ENCODE measurements around the gene PLD5. TPM values are rescaled to one million over a fixed set of nuclear protein-coding genes. Genes with fewer than 3 reads are reported as not detected.

The PLD5 gene
- polyA plus RNA-seq, 1 of the 3 experiments (the other 2 are of a cell fraction), result 0.08 TPM

- WGBS (ENCODE audit: low lambda C conversion rate), result 41% methylated on average over 2 of the region's 2 CpGs
- Histone ChIP-seq H3K4me1 (ENCODE audit: control insufficient read depth in 1 of 2, insufficient read depth in 2 of 2, low read depth in 1 of 2, low read length in 1 of 2) (0 out of 4 replicates have a peak, but pooled peaks cover 0 to 2% of the 10 kb centered on the region in 2 experiments), H3K79me2 (ENCODE audit: insufficient read depth) (no peaks in the 10 kb centered on the region), H3K27ac (ENCODE audit: low read depth in 2 of 2, low read length in 1 of 2) (no peak overlapping the region), H3K36me3 (replicated peaks in 1 of 2; ENCODE audit: control insufficient read depth in 1 of 2, insufficient read depth in 2 of 2, low read length in 1 of 2) (no peaks in the 10 kb centered on the region), H3K9me3 (no peaks in the 10 kb centered on the region), H3K9ac (no peak overlapping the region), H3F3A (replicated peaks; ENCODE audit: insufficient read depth) (no peaks in the 10 kb centered on the region), H2AFZ (ENCODE audit: low read depth) (no peak overlapping the region), H4K20me1 (ENCODE audit: insufficient read depth) (no peaks in the 10 kb centered on the region), H3K4me3 (ENCODE audit: low read depth in 2 of 2, low read length in 1 of 2) (no peak overlapping the region), H3K9me2 (no peaks in the 10 kb centered on the region), H3K27me3 (ENCODE audit: insufficient read depth) (no peaks in the 10 kb centered on the region), H3K4me2 (no peak overlapping the region)
- CTCF ChIA-PET, result no interaction called here
- TF ChIP-seq SIN3A (IDR thresholded peaks at IDR 0.05; ENCODE audit: borderline replicate concordance, low read depth, low read length) (no peak), EZH2phosphoT487 (IDR thresholded peaks at IDR 0.05; ENCODE audit: borderline replicate concordance, low read depth) (no peak), TAF1 (IDR thresholded peaks at IDR 0.05; ENCODE audit: borderline replicate concordance, low read depth, low read length) (no peak), GABPA (IDR thresholded peaks at IDR 0.05; ENCODE audit: low read depth) (no peak), FOXM1 (IDR thresholded peaks at IDR 0.05; ENCODE audit: low read depth) (no peak), POLR2AphosphoS5 (IDR thresholded peaks at IDR 0.05; ENCODE audit: low read depth, low read length) (no peak), YY1 (IDR thresholded peaks at IDR 0.05; ENCODE audit: low read depth) (no peak)
- TF ChIP-seq, protein P1, sequence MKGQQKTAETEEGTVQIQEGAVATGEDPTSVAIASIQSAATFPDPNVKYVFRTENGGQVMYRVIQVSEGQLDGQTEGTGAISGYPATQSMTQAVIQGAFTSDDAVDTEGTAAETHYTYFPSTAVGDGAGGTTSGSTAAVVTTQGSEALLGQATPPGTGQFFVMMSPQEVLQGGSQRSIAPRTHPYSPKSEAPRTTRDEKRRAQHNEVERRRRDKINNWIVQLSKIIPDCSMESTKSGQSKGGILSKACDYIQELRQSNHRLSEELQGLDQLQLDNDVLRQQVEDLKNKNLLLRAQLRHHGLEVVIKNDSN (IDR thresholded peaks at IDR 0.05; ENCODE audit: borderline replicate concordance, low read depth), result no peak
- TF ChIP-seq, protein P2, sequence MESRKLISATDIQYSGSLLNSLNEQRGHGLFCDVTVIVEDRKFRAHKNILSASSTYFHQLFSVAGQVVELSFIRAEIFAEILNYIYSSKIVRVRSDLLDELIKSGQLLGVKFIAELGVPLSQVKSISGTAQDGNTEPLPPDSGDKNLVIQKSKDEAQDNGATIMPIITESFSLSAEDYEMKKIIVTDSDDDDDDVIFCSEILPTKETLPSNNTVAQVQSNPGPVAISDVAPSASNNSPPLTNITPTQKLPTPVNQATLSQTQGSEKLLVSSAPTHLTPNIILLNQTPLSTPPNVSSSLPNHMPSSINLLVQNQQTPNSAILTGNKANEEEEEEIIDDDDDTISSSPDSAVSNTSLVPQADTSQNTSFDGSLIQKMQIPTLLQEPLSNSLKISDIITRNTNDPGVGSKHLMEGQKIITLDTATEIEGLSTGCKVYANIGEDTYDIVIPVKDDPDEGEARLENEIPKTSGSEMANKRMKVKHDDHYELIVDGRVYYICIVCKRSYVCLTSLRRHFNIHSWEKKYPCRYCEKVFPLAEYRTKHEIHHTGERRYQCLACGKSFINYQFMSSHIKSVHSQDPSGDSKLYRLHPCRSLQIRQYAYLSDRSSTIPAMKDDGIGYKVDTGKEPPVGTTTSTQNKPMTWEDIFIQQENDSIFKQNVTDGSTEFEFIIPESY (IDR thresholded peaks at IDR 0.05; ENCODE audit: borderline replicate concordance, low read depth), result no peak
- no peak for DNase-seq
- POLR2A ChIA-PET, result no interaction called here
Measured at GRCh38 chr1:242120432-242120831, 404.1 kb downstream of the PLD5 start.

GRCh38 chr1:242100921-242101320 lies 423.6 kb downstream of the PLD5 start:
- no peaks in the 10 kb centered on the region for H4K20me1 ChIP-seq (ENCODE audit: insufficient read depth)
- POLR2A ChIA-PET, result no interaction called here
- WGBS (ENCODE audit: low lambda C conversion rate), result 25% methylated on average over 4 of the region's 4 CpGs
- no peak for TF ChIP-seq EZH2phosphoT487 (IDR thresholded peaks at IDR 0.05; ENCODE audit: borderline replicate concordance, low read depth)
- TF ChIP-seq, protein P2 (IDR thresholded peaks at IDR 0.05; ENCODE audit: borderline replicate concordance, low read depth), result no peak
- TF ChIP-seq YY1 (IDR thresholded peaks at IDR 0.05; ENCODE audit: low read depth), result no peak
- TF ChIP-seq FOSL2 (IDR thresholded peaks at IDR 0.05; ENCODE audit: borderline replicate concordance, low read depth), result no peak
- TF ChIP-seq NRF1 (IDR thresholded peaks at IDR 0.05; ENCODE audit: low read depth, low read length), result no peak
- TF ChIP-seq, protein P3, sequence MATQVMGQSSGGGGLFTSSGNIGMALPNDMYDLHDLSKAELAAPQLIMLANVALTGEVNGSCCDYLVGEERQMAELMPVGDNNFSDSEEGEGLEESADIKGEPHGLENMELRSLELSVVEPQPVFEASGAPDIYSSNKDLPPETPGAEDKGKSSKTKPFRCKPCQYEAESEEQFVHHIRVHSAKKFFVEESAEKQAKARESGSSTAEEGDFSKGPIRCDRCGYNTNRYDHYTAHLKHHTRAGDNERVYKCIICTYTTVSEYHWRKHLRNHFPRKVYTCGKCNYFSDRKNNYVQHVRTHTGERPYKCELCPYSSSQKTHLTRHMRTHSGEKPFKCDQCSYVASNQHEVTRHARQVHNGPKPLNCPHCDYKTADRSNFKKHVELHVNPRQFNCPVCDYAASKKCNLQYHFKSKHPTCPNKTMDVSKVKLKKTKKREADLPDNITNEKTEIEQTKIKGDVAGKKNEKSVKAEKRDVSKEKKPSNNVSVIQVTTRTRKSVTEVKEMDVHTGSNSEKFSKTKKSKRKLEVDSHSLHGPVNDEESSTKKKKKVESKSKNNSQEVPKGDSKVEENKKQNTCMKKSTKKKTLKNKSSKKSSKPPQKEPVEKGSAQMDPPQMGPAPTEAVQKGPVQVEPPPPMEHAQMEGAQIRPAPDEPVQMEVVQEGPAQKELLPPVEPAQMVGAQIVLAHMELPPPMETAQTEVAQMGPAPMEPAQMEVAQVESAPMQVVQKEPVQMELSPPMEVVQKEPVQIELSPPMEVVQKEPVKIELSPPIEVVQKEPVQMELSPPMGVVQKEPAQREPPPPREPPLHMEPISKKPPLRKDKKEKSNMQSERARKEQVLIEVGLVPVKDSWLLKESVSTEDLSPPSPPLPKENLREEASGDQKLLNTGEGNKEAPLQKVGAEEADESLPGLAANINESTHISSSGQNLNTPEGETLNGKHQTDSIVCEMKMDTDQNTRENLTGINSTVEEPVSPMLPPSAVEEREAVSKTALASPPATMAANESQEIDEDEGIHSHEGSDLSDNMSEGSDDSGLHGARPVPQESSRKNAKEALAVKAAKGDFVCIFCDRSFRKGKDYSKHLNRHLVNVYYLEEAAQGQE (IDR thresholded peaks at IDR 0.05; ENCODE audit: low read depth, low read length), result no peak
- TF ChIP-seq RCOR1 (IDR thresholded peaks at IDR 0.05; ENCODE audit: low read length), result no peak
- no peak for TF ChIP-seq IRF3 (IDR thresholded peaks at IDR 0.05; ENCODE audit: low read depth, low read length)
- no peak for TF ChIP-seq GABPA (IDR thresholded peaks at IDR 0.05; ENCODE audit: low read depth)
- no peak for TF ChIP-seq GATA2 (CRISPR knock-in tag; IDR thresholded peaks at IDR 0.05)
- no peak for TF ChIP-seq RXRA (IDR thresholded peaks at IDR 0.05; ENCODE audit: borderline replicate concordance, low read depth)

More at GRCh38 chr1:242100921-242101320, 423.6 kb downstream of the PLD5 start:
- Histone ChIP-seq H3F3A (replicated peaks; ENCODE audit: insufficient read depth) (no peaks in the 10 kb centered on the region), H3K4me2 (no peak overlapping the region), H3K4me3 (ENCODE audit: low read depth in 2 of 2, low read length in 1 of 2) (no peak overlapping the region), H3K9ac (no peak overlapping the region), H3K36me3 (replicated peaks in 1 of 2; ENCODE audit: control insufficient read depth in 1 of 2, insufficient read depth in 2 of 2, low read length in 1 of 2) (peaks cover 0 to 2% of the 10 kb centered on the region in 2 experiments), H3K27me3 (ENCODE audit: insufficient read depth) (no peaks in the 10 kb centered on the region), H3K9me3 (no peaks in the 10 kb centered on the region), H3K9me2 (no peaks in the 10 kb centered on the region), H3K79me2 (ENCODE audit: insufficient read depth) (no peaks in the 10 kb centered on the region), H2AFZ (ENCODE audit: low read depth) (no peak overlapping the region), H3K4me1 (ENCODE audit: control insufficient read depth in 1 of 2, insufficient read depth in 2 of 2, low read depth in 1 of 2, low read length in 1 of 2) (no peaks in the 10 kb centered on the region), H3K27ac (ENCODE audit: low read depth in 2 of 2, low read length in 1 of 2) (no peak overlapping the region)
- CTCF ChIA-PET, result interaction anchor here (1.4 to 2.0 kb wide), 3 partner anchors 8 to 111 kb away, joined by 3 to 6 read pairs (median 3); no protein-coding TSS in a partner anchor
- DNase-seq, result no peak
